HG03469 (cell line): Measurements from ENCODE around the gene MECR.
"Not testable (repeated sequence)": the region's sequence is repeated elsewhere in the genome, so short reads cannot be mapped to it uniquely, and the experiment has no call there.

Experiments
- ATAC-seq: cut with Tn5 transposase; IDR thresholded peaks from one replicate; pipeline ENCODE4 v1.9.1; 2021; ENCODE audit warnings: mild to moderate bottlenecking, moderate library complexity, moderate number of reproducible peaks; ENCODE audit not compliant: unreplicated experiment

MECR gene

GRCh38 chr1:29177022-29177705, 53.6 kb downstream of the MECR start:
- ATAC-seq, result no peak

- ATAC-seq, result no peak
Measured at GRCh38 chr1:29176576-29176975, 54.2 kb downstream of the MECR start.

GRCh38 chr1:29172415-29172939, 58.3 kb downstream of the MECR start:
- ATAC-seq, result no peak

GRCh38 chr1:29171521-29171920, 59.2 kb downstream of the MECR start:
- ATAC-seq, result no peak

GRCh38 chr1:29171089-29171488, 59.6 kb downstream of the MECR start:
- no peak for ATAC-seq

- no peak for ATAC-seq
Measured at GRCh38 chr1:29169976-29170375, 60.8 kb downstream of the MECR start.

GRCh38 chr1:29167904-29168303, 62.8 kb downstream of the MECR start:
- ATAC-seq, result no peak

GRCh38 chr1:29166291-29166878, 64.3 kb downstream of the MECR start:
- ATAC-seq, result no peak

GRCh38 chr1:29164588-29164987, 66.1 kb downstream of the MECR start:
- no peak for ATAC-seq

GRCh38 chr1:29162476-29163138, 68.1 kb downstream of the MECR start:
- ATAC-seq, result no peak

- ATAC-seq, result no peak
Measured at GRCh38 chr1:29162025-29162424, 68.7 kb downstream of the MECR start.

GRCh38 chr1:29159773-29160172, 71.0 kb downstream of the MECR start:
- ATAC-seq, result no peak

GRCh38 chr1:29157269-29157601, 73.5 kb downstream of the MECR start:
- ATAC-seq, result no peak

GRCh38 chr1:29156543-29157268, 74.0 kb downstream of the MECR start:
- ATAC-seq, result no peak

GRCh38 chr1:29152046-29152805, 78.5 kb downstream of the MECR start:
- ATAC-seq, result no peak

GRCh38 chr1:29150346-29150745, 80.4 kb downstream of the MECR start:
- not testable (repeated sequence) for ATAC-seq

GRCh38 chr1:29148656-29149491, 81.9 kb downstream of the MECR start:
- ATAC-seq, result no peak

- no peak for ATAC-seq
Measured at GRCh38 chr1:29145739-29146437, 84.8 kb downstream of the MECR start.

GRCh38 chr1:29144178-29144577, 86.6 kb downstream of the MECR start:
- ATAC-seq, result no peak
